ENCODE results near the gene PLCH1.

PLCH1 gene, protein sequence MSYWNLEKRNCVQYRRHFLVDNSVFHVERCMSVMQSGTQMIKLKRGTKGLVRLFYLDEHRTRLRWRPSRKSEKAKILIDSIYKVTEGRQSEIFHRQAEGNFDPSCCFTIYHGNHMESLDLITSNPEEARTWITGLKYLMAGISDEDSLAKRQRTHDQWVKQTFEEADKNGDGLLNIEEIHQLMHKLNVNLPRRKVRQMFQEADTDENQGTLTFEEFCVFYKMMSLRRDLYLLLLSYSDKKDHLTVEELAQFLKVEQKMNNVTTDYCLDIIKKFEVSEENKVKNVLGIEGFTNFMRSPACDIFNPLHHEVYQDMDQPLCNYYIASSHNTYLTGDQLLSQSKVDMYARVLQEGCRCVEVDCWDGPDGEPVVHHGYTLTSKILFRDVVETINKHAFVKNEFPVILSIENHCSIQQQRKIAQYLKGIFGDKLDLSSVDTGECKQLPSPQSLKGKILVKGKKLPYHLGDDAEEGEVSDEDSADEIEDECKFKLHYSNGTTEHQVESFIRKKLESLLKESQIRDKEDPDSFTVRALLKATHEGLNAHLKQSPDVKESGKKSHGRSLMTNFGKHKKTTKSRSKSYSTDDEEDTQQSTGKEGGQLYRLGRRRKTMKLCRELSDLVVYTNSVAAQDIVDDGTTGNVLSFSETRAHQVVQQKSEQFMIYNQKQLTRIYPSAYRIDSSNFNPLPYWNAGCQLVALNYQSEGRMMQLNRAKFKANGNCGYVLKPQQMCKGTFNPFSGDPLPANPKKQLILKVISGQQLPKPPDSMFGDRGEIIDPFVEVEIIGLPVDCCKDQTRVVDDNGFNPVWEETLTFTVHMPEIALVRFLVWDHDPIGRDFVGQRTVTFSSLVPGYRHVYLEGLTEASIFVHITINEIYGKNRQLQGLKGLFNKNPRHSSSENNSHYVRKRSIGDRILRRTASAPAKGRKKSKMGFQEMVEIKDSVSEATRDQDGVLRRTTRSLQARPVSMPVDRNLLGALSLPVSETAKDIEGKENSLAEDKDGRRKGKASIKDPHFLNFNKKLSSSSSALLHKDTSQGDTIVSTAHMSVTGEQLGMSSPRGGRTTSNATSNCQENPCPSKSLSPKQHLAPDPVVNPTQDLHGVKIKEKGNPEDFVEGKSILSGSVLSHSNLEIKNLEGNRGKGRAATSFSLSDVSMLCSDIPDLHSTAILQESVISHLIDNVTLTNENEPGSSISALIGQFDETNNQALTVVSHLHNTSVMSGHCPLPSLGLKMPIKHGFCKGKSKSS (N-terminal part only)

DNA sequence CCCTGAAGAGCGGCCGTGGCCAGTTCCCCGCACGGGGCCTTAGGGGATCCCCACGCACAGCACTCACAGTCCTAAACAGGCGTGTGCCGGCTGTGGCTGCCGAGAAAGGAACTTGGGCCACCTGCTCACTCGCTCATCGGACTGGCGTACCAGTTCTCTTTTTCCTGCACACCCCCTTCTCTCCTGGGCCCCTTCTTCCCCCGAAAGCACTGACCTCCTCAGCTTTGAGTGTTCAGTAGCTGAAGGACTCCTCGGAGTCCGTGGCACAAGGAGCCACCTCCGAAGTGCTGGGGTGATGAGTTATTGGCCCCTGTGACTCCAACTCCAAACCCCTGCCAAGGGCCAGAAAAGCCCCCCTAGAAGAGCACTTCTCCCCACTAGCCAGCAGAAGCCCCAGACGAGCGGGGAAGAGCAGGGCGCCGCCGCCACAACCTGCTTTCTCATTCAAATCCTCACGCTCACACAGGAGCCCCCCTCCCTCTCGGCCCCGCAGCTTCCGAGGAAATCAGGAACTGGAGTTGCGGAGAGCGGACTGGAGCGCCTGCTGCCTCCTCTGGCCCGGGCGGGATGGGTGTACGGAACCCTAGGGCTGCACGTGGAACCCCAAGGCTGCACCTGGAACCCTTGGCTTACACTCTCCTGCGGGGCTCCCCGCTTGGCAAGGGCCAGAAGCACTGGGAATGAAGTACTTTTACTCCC lies at the start of gene PLCH1:
PLCH1 (minus strand) TSS at position 446 of the 699 bp plus-strand sequence. CDS start 40,847 bp downstream, outside the sequence.
- peaks cover 41% of the 10 kb centered on the region for H3K4me1 ChIP-seq (ENCODE audit: control insufficient read depth, low read depth, low read length)
- peak within 1 kb of the TSS; percentile 74 for H3K9ac ChIP-seq (ENCODE audit: low read length)
- peak within 1 kb of the TSS; percentile 46 for H3K27ac ChIP-seq (ENCODE audit: low read length)

DNA sequence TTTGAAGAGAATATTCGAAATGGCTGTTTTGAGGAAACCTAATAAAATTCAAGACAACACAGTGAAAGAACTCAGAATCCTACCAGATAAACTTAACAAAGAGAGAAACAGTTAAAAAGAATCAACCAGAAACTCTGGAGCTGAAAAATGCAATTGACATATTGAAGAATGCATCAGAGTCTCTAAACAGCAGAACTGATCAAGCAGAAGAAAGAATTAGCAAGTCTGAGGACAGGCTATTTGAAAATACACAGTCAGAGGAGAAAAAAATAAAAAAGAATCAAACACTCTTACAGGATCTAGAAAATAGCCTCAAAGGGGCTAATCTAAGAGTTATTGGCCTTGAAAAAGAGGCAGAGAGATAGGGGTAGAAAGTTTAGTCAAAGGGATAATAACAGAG lies 47.7 kb upstream of the PLCH1 start:
- H3K9ac ChIP-seq (ENCODE audit: low read length), result no peak overlapping the region
- peaks cover 7% of the 10 kb centered on the region for H3K4me1 ChIP-seq (ENCODE audit: control insufficient read depth, low read depth, low read length)
- no peak overlapping the region for H3K4me3 ChIP-seq (ENCODE audit: low read length)
- no peaks in the 10 kb centered on the region for H3K9me3 ChIP-seq (ENCODE audit: control insufficient read depth, low read depth, low read length)
- H3K27me3 ChIP-seq (ENCODE audit: control insufficient read depth, insufficient read depth, low read length), result no peaks in the 10 kb centered on the region
- H3K36me3 ChIP-seq (ENCODE audit: control insufficient read depth, low read depth, low read length), result no peaks in the 10 kb centered on the region
- H3K27ac ChIP-seq (ENCODE audit: low read length), result no peak overlapping the region

More for the DNA sequence above, at the start of gene PLCH1:
- Histone ChIP-seq H3K36me3 (ENCODE audit: control insufficient read depth, low read depth, low read length) (no peaks in the 10 kb centered on the region), H3K9me3 (ENCODE audit: control insufficient read depth, low read depth, low read length) (no peaks in the 10 kb centered on the region), H3K4me3 (ENCODE audit: low read length) (peak within 1 kb of the TSS; percentile 90), H3K27me3 (ENCODE audit: control insufficient read depth, insufficient read depth, low read length) (no peaks in the 10 kb centered on the region)

DNA sequence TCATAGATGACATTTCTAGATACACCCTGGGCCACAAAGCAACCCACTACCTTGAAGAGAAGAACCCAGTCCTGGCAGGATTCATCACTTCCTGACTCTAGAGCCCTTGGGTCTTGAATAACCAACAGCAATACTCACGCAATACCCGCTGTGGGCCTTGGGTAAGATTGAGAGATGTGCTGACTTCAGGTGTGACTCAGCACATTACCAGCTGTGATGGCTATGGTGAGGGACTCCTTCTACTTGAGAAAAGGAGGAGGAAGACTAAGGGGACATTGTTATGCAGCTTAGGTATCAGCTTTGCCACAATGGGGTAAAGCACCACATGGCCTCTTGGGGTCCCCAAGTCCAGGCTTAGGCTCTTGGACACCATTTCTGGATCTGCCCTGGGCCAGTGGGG lies 46.3 kb upstream of the PLCH1 start:
- Histone ChIP-seq H3K4me1 (ENCODE audit: control insufficient read depth, low read depth, low read length) (peaks cover 7% of the 10 kb centered on the region), H3K9ac (ENCODE audit: low read length) (no peak overlapping the region), H3K27me3 (ENCODE audit: control insufficient read depth, insufficient read depth, low read length) (no peaks in the 10 kb centered on the region), H3K9me3 (ENCODE audit: control insufficient read depth, low read depth, low read length) (no peaks in the 10 kb centered on the region), H3K27ac (ENCODE audit: low read length) (no peak overlapping the region), H3K4me3 (ENCODE audit: low read length) (no peak overlapping the region), H3K36me3 (ENCODE audit: control insufficient read depth, low read depth, low read length) (no peaks in the 10 kb centered on the region)

DNA sequence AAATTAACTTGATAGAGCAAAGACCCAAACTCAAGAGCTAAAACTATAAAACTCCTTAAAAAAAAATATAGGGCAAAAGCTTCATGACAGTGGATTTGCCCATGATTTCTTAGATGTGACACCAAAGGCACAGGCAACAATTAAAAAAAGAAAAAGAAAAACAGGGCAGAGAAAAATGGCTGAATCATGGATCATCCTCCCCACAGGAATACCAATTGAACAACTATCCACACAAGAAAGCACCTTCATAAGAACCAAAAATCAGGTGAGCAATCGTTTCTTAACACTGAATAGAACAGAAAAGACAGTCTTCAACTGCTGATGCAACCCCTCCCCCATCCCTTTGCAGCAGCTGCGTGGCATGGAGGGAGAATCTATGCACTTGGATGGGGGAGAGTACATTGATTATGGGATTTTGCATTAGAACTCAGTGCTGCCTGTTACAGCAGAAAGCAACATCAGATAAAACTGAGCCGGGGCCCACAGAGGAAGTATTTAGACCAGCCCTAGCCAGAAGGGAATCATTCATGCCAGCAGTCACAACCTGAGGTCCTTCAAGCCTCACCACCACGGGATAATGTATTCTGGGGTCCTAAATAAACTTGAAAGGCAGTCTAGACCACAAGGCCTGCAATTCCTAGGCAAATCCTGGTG lies 45.5 kb upstream of the PLCH1 start:
- H3K27ac ChIP-seq (ENCODE audit: low read length), result no peak overlapping the region
- H3K27me3 ChIP-seq (ENCODE audit: control insufficient read depth, insufficient read depth, low read length), result no peaks in the 10 kb centered on the region
- no peaks in the 10 kb centered on the region for H3K36me3 ChIP-seq (ENCODE audit: control insufficient read depth, low read depth, low read length)
- no peaks in the 10 kb centered on the region for H3K9me3 ChIP-seq (ENCODE audit: control insufficient read depth, low read depth, low read length)
- no peak overlapping the region for H3K4me3 ChIP-seq (ENCODE audit: low read length)
- no peak overlapping the region for H3K9ac ChIP-seq (ENCODE audit: low read length)
- peaks cover 7% of the 10 kb centered on the region for H3K4me1 ChIP-seq (ENCODE audit: control insufficient read depth, low read depth, low read length)

DNA sequence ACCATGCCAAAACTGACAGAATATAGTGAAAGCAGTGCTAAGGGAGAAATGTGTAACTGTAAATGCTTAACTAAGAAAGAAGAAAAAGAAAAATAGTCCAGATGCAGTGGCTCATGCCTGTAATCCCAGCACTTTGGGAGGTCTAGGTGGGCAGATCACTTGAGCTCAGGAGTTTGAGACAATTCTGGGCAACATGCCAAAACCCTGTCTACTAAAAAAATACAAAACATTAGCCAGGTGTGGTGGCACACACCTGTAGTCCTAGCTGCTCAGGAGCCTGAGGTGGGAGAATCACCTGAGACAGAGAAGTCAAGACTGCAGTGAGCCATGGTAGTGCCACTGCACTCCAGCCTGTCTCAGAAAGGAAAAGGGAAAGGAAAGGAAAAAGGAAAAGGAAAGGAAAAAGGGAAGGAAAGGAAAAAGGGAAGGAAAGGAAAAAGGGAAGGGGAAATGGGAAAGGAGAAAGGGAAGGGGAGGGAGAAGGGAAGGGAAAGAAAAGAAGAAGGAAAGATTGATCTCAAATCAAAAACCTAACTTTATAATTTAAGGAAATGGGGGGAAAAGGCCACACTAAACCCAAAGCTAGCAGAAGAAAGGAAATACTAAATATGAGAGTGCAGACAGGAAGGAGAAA lies 40.9 kb upstream of the PLCH1 start:
- H3K9ac ChIP-seq (ENCODE audit: low read length), result no peak overlapping the region
- H3K27ac ChIP-seq (ENCODE audit: low read length), result no peak overlapping the region
- H3K27me3 ChIP-seq (ENCODE audit: control insufficient read depth, insufficient read depth, low read length), result no peaks in the 10 kb centered on the region
- no peak overlapping the region for H3K4me3 ChIP-seq (ENCODE audit: low read length)
- H3K9me3 ChIP-seq (ENCODE audit: control insufficient read depth, low read depth, low read length), result no peaks in the 10 kb centered on the region
- peaks cover 3% of the 10 kb centered on the region for H3K4me1 ChIP-seq (ENCODE audit: control insufficient read depth, low read depth, low read length)
- H3K36me3 ChIP-seq (ENCODE audit: control insufficient read depth, low read depth, low read length), result no peaks in the 10 kb centered on the region

DNA sequence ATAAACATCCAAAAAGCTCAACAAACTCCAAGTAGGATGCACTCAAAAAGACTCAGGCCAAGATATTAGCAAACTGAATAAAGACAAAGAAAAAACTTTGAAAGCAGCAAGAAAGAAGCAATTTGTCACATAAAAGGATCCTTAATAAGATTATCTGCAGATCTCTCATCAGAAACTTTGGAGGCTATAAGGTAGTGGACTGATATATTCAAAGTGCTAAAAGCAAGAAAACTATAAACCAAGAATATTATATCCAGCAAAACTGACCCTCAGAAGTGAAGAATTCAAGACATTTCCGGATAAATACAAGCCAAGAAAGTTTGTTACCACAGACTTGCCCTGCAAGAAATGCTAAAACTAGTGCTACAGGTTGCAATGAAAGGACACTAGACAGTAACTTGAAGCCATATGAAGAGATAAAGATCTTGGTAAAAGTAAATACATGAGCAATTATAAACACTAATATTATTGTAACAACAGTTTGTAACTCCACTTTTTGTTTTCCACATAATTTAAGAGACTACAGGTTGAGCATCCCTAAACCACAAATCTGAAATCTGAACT lies 37.6 kb upstream of the PLCH1 start:
- no peak overlapping the region for H3K4me3 ChIP-seq (ENCODE audit: low read length)
- no peaks in the 10 kb centered on the region for H3K36me3 ChIP-seq (ENCODE audit: control insufficient read depth, low read depth, low read length)
- no peak overlapping the region for H3K27ac ChIP-seq (ENCODE audit: low read length)
- H3K9ac ChIP-seq (ENCODE audit: low read length), result no peak overlapping the region
- no peaks in the 10 kb centered on the region for H3K4me1 ChIP-seq (ENCODE audit: control insufficient read depth, low read depth, low read length)
- H3K27me3 ChIP-seq (ENCODE audit: control insufficient read depth, insufficient read depth, low read length), result no peaks in the 10 kb centered on the region
- no peaks in the 10 kb centered on the region for H3K9me3 ChIP-seq (ENCODE audit: control insufficient read depth, low read depth, low read length)

DNA sequence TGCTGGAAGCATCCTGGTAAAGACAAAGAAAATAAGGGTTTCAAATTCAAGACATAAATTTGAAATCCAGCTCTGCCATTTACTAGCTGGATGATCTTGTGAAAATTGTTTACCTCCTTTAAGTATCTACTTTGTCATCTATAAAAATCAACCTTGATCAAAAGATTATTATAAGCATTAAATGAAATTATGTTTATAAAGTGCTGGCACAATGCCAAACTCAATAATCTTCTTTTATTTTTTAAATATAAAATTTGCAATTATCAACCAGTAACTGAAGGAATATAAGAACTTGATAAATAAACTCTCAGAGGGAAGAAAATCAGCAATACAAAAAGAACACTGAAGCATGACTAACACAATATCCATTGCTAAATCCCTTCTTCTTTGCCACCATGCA lies 35.4 kb upstream of the PLCH1 start:
- no peaks in the 10 kb centered on the region for H3K27me3 ChIP-seq (ENCODE audit: control insufficient read depth, insufficient read depth, low read length)
- no peak overlapping the region for H3K4me3 ChIP-seq (ENCODE audit: low read length)
- no peaks in the 10 kb centered on the region for H3K4me1 ChIP-seq (ENCODE audit: control insufficient read depth, low read depth, low read length)
- no peak overlapping the region for H3K9ac ChIP-seq (ENCODE audit: low read length)
- H3K36me3 ChIP-seq (ENCODE audit: control insufficient read depth, low read depth, low read length), result no peaks in the 10 kb centered on the region
- H3K27ac ChIP-seq (ENCODE audit: low read length), result no peak overlapping the region
- no peaks in the 10 kb centered on the region for H3K9me3 ChIP-seq (ENCODE audit: control insufficient read depth, low read depth, low read length)

DNA sequence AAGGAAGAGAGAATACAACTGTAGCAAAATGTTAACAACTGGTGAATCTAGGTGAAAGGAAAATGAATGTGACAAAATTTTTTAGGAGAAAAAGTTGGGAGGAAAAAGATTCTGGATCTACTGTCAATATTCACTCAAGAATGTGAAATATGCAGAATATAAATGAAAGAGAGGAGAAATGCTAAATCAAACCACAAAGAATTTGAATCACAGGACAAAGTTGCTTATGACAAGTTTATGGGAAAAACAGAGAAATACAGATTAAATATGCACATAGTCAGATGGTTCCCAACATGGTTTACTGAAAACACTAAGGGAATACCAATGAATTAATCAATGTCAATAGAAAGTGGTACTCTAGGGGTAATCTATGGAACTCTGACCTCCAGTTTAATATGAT lies 33.6 kb upstream of the PLCH1 start:
- H3K4me1 ChIP-seq (ENCODE audit: control insufficient read depth, low read depth, low read length), result no peaks in the 10 kb centered on the region
- no peak overlapping the region for H3K27ac ChIP-seq (ENCODE audit: low read length)
- H3K4me3 ChIP-seq (ENCODE audit: low read length), result no peak overlapping the region
- no peaks in the 10 kb centered on the region for H3K36me3 ChIP-seq (ENCODE audit: control insufficient read depth, low read depth, low read length)
- no peaks in the 10 kb centered on the region for H3K9me3 ChIP-seq (ENCODE audit: control insufficient read depth, low read depth, low read length)
- H3K27me3 ChIP-seq (ENCODE audit: control insufficient read depth, insufficient read depth, low read length), result no peaks in the 10 kb centered on the region
- H3K9ac ChIP-seq (ENCODE audit: low read length), result no peak overlapping the region

DNA sequence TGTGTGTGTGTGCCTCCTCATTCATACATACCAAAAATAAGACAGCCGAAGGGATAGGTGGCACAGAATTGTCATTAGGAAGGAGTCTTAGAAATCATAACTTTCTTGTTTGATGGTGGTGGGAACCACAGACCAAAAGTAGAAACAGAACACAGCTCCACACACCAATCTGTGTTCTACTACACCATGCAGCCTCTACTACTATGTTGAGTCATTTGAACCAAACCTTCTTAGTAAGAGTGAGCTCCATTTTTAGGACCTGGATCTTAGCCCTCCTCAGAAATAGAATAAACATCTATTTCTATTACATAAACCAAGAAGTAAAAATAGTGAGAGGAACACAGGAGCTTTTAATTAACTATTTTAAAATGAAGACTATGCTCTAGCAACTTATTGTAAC lies 27.9 kb upstream of the PLCH1 start:
- Histone ChIP-seq H3K9me3 (ENCODE audit: control insufficient read depth, low read depth, low read length) (peaks cover 8% of the 10 kb centered on the region), H3K36me3 (ENCODE audit: control insufficient read depth, low read depth, low read length) (no peaks in the 10 kb centered on the region), H3K4me1 (ENCODE audit: control insufficient read depth, low read depth, low read length) (no peaks in the 10 kb centered on the region), H3K4me3 (ENCODE audit: low read length) (no peak overlapping the region), H3K9ac (ENCODE audit: low read length) (no peak overlapping the region), H3K27me3 (ENCODE audit: control insufficient read depth, insufficient read depth, low read length) (no peaks in the 10 kb centered on the region), H3K27ac (ENCODE audit: low read length) (no peak overlapping the region)

DNA sequence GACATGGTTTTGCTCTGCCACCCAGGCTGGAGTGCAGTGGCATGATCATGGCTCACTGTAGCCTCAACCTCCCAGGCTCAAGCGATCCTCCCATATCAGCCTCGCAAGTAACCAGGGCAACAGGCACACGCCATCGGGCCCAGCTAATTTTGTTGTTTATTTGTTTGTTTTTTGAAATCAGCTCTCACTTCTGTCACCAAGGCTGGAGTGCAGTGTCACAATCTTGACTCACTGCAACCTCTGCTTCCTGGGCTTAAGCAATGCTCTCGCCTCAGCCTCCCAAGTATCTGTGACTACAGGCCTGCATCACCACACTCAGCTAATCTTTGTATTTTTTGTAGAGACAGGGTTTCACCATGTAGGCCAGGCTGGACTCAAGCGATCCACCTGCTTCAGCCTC lies 26.3 kb upstream of the PLCH1 start:
- H3K27ac ChIP-seq (ENCODE audit: low read length), result no peak overlapping the region

More for the DNA sequence above, 26.3 kb upstream of the PLCH1 start:
- H3K9ac ChIP-seq (ENCODE audit: low read length), result no peak overlapping the region
- peaks cover 8% of the 10 kb centered on the region for H3K9me3 ChIP-seq (ENCODE audit: control insufficient read depth, low read depth, low read length)
- no peaks in the 10 kb centered on the region for H3K36me3 ChIP-seq (ENCODE audit: control insufficient read depth, low read depth, low read length)
- no peak overlapping the region for H3K4me3 ChIP-seq (ENCODE audit: low read length)
- H3K27me3 ChIP-seq (ENCODE audit: control insufficient read depth, insufficient read depth, low read length), result no peaks in the 10 kb centered on the region
- H3K4me1 ChIP-seq (ENCODE audit: control insufficient read depth, low read depth, low read length), result no peaks in the 10 kb centered on the region

All from iPS-18a (cell line).